Measurements from ENCODE around the gene LYSMD1.

LYSMD1 gene

GRCh38 chr1:151196292-151196800 lies 30.6 kb upstream of the LYSMD1 start (continued):
- TF ChIP-seq KLF17 (tag by site-specific recombination; IDR thresholded peaks at IDR 0.05) (no peak), PRDM10 (tag by site-specific recombination; IDR thresholded peaks at IDR 0.05) (peak; percentile 55), SCRT1 (tag by site-specific recombination; IDR thresholded peaks at IDR 0.05; ENCODE audit: borderline replicate concordance) (no peak), ZNF274 (IDR thresholded peaks at IDR 0.05; ENCODE audit: low read length) (no peak), ZNF274 (tag by site-specific recombination; IDR thresholded peaks at IDR 0.05; ENCODE audit: borderline replicate concordance) (no peak), ZNF692 (tag by site-specific recombination; IDR thresholded peaks at IDR 0.05) (peak; percentile 6; the same call in 1 of the 2 replicates), ZNF843 (tag by site-specific recombination; IDR thresholded peaks at IDR 0.05) (no peak), ZNF600 (tag by site-specific recombination; IDR thresholded peaks at IDR 0.05) (peak; percentile 83), KLF9 (tag by site-specific recombination; IDR thresholded peaks at IDR 0.05; ENCODE audit: low read depth) (no peak), GFI1B (tag by site-specific recombination; IDR thresholded peaks at IDR 0.05) (no peak), ZSCAN18 (tag by site-specific recombination; IDR thresholded peaks at IDR 0.05) (no peak), YY2 (tag by site-specific recombination; IDR thresholded peaks at IDR 0.05) (no peak), ZNF623 (tag by site-specific recombination; IDR thresholded peaks at IDR 0.05) (no peak), ZNF776 (tag by site-specific recombination; IDR thresholded peaks at IDR 0.05; ENCODE audit: borderline replicate concordance) (no peak), ZNF302 (tag by site-specific recombination; IDR thresholded peaks at IDR 0.05; ENCODE audit: low read depth) (no peak), HOXD13 (CRISPR knock-in tag; IDR thresholded peaks at IDR 0.05; ENCODE audit: borderline replicate concordance) (no peak), ZNF202 (tag by site-specific recombination; IDR thresholded peaks at IDR 0.05; ENCODE audit: borderline replicate concordance) (no peak), ZNF555 (tag by site-specific recombination; conservative IDR thresholded peaks at IDR 0.05) (no peak), ZSCAN30 (tag by site-specific recombination; IDR thresholded peaks at IDR 0.05) (0 out of 2 replicates have a peak, but pooled peaks have one; percentile 42), ZNF239 (tag by site-specific recombination; IDR thresholded peaks at IDR 0.05) (no peak), WT1 (tag by site-specific recombination; IDR thresholded peaks at IDR 0.05) (0 out of 2 replicates have a peak, but pooled peaks have one; percentile 25), ZNF658 (tag by site-specific recombination; IDR thresholded peaks at IDR 0.05) (no peak), ZNF10 (tag by site-specific recombination; IDR thresholded peaks at IDR 0.05) (no peak), ZNF449 (tag by site-specific recombination; IDR thresholded peaks at IDR 0.05) (no peak; the same call in 1 of the 2 replicates), ZNF341 (tag by site-specific recombination; IDR thresholded peaks at IDR 0.05; ENCODE audit: low read depth) (peak; percentile 43), ZNF157 (tag by site-specific recombination; IDR thresholded peaks at IDR 0.05) (no peak), ZNF792 (tag by site-specific recombination; IDR thresholded peaks at IDR 0.05) (no peak), ZNF768 (tag by site-specific recombination; IDR thresholded peaks at IDR 0.05) (no peak), ZNF660 (tag by site-specific recombination; IDR thresholded peaks at IDR 0.05) (peak; percentile 82; the same call in 1 of the 2 replicates), ZNF266 (tag by site-specific recombination; IDR thresholded peaks at IDR 0.05; ENCODE audit: low read depth) (no peak), ZFHX2 (tag by site-specific recombination; conservative IDR thresholded peaks at IDR 0.05) (0 out of 2 replicates have a peak, but pooled peaks have one; percentile 11), MZF1 (tag by site-specific recombination; IDR thresholded peaks at IDR 0.05; ENCODE audit: borderline replicate concordance) (peak; percentile 58), ZNF37A (tag by site-specific recombination; IDR thresholded peaks at IDR 0.05) (no peak), ZBTB17 (tag by site-specific recombination; IDR thresholded peaks at IDR 0.05) (peak; percentile 78)
